ENCODE measurements around the gene UBL7.

Gene UBL7

GRCh38 chr15:74406517-74406916 is 54.4 kb downstream of the UBL7 start:
- Histone ChIP-seq H3K9me3 (no peaks in the 10 kb centered on the region), H3K4me1 (no peaks in the 10 kb centered on the region), H3K36me3 (no peaks in the 10 kb centered on the region), H3K27me3 (no peaks in the 10 kb centered on the region), H3K4me3 (ENCODE audit: low read depth, low read length) (no peak overlapping the region)
- DNase-seq = no peak
- no peak for TF ChIP-seq CTCF (IDR thresholded peaks at IDR 0.05; ENCODE audit: low read depth, low read length)

- Histone ChIP-seq H3K4me1 (no peaks in the 10 kb centered on the region), H3K4me3 (ENCODE audit: low read depth, low read length) (no peak overlapping the region), H3K9me3 (no peaks in the 10 kb centered on the region), H3K27me3 (no peaks in the 10 kb centered on the region), H3K36me3 (no peaks in the 10 kb centered on the region)
- no peak for TF ChIP-seq CTCF (IDR thresholded peaks at IDR 0.05; ENCODE audit: low read depth, low read length)
- DNase-seq = no peak
These were observed 55.1 kb downstream of the UBL7 start for GRCh38 chr15:74405823-74406222.

- no peak for TF ChIP-seq CTCF (IDR thresholded peaks at IDR 0.05; ENCODE audit: low read depth, low read length)
- Histone ChIP-seq H3K9me3 (no peaks in the 10 kb centered on the region), H3K4me3 (ENCODE audit: low read depth, low read length) (no peak overlapping the region), H3K4me1 (no peaks in the 10 kb centered on the region), H3K27me3 (no peaks in the 10 kb centered on the region), H3K36me3 (no peaks in the 10 kb centered on the region)
- no peak for DNase-seq
These were observed 56.9 kb downstream of the UBL7 start for GRCh38 chr15:74403991-74404563.

GRCh38 chr15:74403588-74403919 is 57.4 kb downstream of the UBL7 start:
- TF ChIP-seq CTCF (IDR thresholded peaks at IDR 0.05; ENCODE audit: low read depth, low read length) = no peak
- no peak overlapping the region for H3K4me3 ChIP-seq (ENCODE audit: low read depth, low read length)
- no peaks in the 10 kb centered on the region for H3K36me3 ChIP-seq
- no peaks in the 10 kb centered on the region for H3K9me3 ChIP-seq
- no peaks in the 10 kb centered on the region for H3K4me1 ChIP-seq
- DNase-seq = no peak
- H3K27me3 ChIP-seq = no peaks in the 10 kb centered on the region

GRCh38 chr15:74402873-74403587 is 57.9 kb downstream of the UBL7 start:
- no peaks in the 10 kb centered on the region for H3K4me1 ChIP-seq
- H3K27me3 ChIP-seq = no peaks in the 10 kb centered on the region
- H3K4me3 ChIP-seq (ENCODE audit: low read depth, low read length) = no peak overlapping the region
- DNase-seq = no peak
- no peaks in the 10 kb centered on the region for H3K36me3 ChIP-seq
- TF ChIP-seq CTCF (IDR thresholded peaks at IDR 0.05; ENCODE audit: low read depth, low read length) = no peak
- no peaks in the 10 kb centered on the region for H3K9me3 ChIP-seq

- no peaks in the 10 kb centered on the region for H3K36me3 ChIP-seq
- DNase-seq = no peak
- H3K4me1 ChIP-seq = no peaks in the 10 kb centered on the region
- no peaks in the 10 kb centered on the region for H3K9me3 ChIP-seq
- H3K4me3 ChIP-seq (ENCODE audit: low read depth, low read length) = no peak overlapping the region
- no peak for TF ChIP-seq CTCF (IDR thresholded peaks at IDR 0.05; ENCODE audit: low read depth, low read length)
- no peaks in the 10 kb centered on the region for H3K27me3 ChIP-seq
These were observed 58.6 kb downstream of the UBL7 start for GRCh38 chr15:74402337-74402841.
